TTC549 (cell line): ENCODE results near the gene TRIM40.
"Not testable (repeated sequence)": the region's sequence is repeated elsewhere in the genome, so short reads cannot be mapped to it uniquely, and the experiment has no call there.

Experiments used
- FAIRE-seq: peaks from 2 replicates; lab custom pipeline; 2012; peaks lifted over from hg19 to GRCh38; lab: Jason Lieb, UNC

The TRIM40 gene

GRCh38 chr6:30113841-30114240 is 22.1 kb upstream of the TRIM40 start:
- FAIRE-seq: no peak

GRCh38 chr6:30116724-30117123 is 19.2 kb upstream of the TRIM40 start:
- no peak for FAIRE-seq

- not testable (repeated sequence) for FAIRE-seq
Observed at GRCh38 chr6:30118691-30119090, 17.2 kb upstream of the TRIM40 start.

GRCh38 chr6:30121446-30122366 is 14.2 kb upstream of the TRIM40 start:
- FAIRE-seq: no peak

GRCh38 chr6:30122515-30122914 is 13.4 kb upstream of the TRIM40 start:
- no peak for FAIRE-seq

GRCh38 chr6:30127238-30128093 is 8.5 kb upstream of the TRIM40 start:
- FAIRE-seq: no peak

- FAIRE-seq: no peak
Observed at GRCh38 chr6:30129265-30130178, 6.4 kb upstream of the TRIM40 start.

GRCh38 chr6:30130179-30130679 is 5.7 kb upstream of the TRIM40 start:
- FAIRE-seq: no peak

- peak; percentile 79 for FAIRE-seq
Observed at GRCh38 chr6:30130887-30131862, 4.8 kb upstream of the TRIM40 start.

- FAIRE-seq: no peak
Observed at GRCh38 chr6:30131947-30132497, 3.9 kb upstream of the TRIM40 start.

- FAIRE-seq: no peak
Observed at GRCh38 chr6:30135147-30135546, 793 bp upstream of the TRIM40 start.

GRCh38 chr6:30136570-30137286 is 788 bp downstream of the TRIM40 start:
- FAIRE-seq: no peak

GRCh38 chr6:30140240-30140639 is 4.3 kb downstream of the TRIM40 start:
- not testable (repeated sequence) for FAIRE-seq

- no peak for FAIRE-seq
Observed at GRCh38 chr6:30142665-30143064, 6.7 kb downstream of the TRIM40 start.

- no peak for FAIRE-seq
Observed at GRCh38 chr6:30143780-30144179, 7.8 kb downstream of the TRIM40 start.

- no peak for FAIRE-seq
Observed at GRCh38 chr6:30144811-30145210, 8.9 kb downstream of the TRIM40 start.

- FAIRE-seq: no peak
Observed at GRCh38 chr6:30145818-30146217, 9.9 kb downstream of the TRIM40 start.

- FAIRE-seq: no peak
Observed at GRCh38 chr6:30147096-30147495, 11.2 kb downstream of the TRIM40 start.

GRCh38 chr6:30149234-30149633 is 13.3 kb downstream of the TRIM40 start:
- FAIRE-seq: no peak
